Measurements from ENCODE around the gene DEFB123.

The DEFB123 gene

GRCh38 chr20:31474097-31474436 is 33.6 kb downstream of the DEFB123 start:
- no peak for DNase-seq (ENCODE audit: low read depth)

GRCh38 chr20:31474758-31475427 is 34.5 kb downstream of the DEFB123 start, which contains the start of the genes DEFB124 and REM1:
DEFB124 (minus strand) TSS chr20:31475127; CDS start chr20:31473013, 2,114 bp downstream.
REM1 (plus strand) TSS chr20:31475288; CDS start chr20:31476446, 1,158 bp downstream.
- no peak for DNase-seq (ENCODE audit: low read depth)

GRCh38 chr20:31475472-31476293 is 35.3 kb downstream of the DEFB123 start:
- DNase-seq (ENCODE audit: low read depth) = no peak

GRCh38 chr20:31476294-31476585 is 35.8 kb downstream of the DEFB123 start:
- no peak for DNase-seq (ENCODE audit: low read depth)

GRCh38 chr20:31476643-31477215 is 36.3 kb downstream of the DEFB123 start:
- DNase-seq (ENCODE audit: low read depth) = no peak

GRCh38 chr20:31484001-31484400 is 43.6 kb downstream of the DEFB123 start:
- DNase-seq (ENCODE audit: low read depth) = no peak

- no peak for DNase-seq (ENCODE audit: low read depth)
Observed at GRCh38 chr20:31485450-31486339, 45.3 kb downstream of the DEFB123 start.

- no peak for DNase-seq (ENCODE audit: low read depth)
Observed at GRCh38 chr20:31488115-31488514, 47.7 kb downstream of the DEFB123 start.

GRCh38 chr20:31489152-31489551 is 48.7 kb downstream of the DEFB123 start:
- no peak for DNase-seq (ENCODE audit: low read depth)

- DNase-seq (ENCODE audit: low read depth) = no peak
Observed at GRCh38 chr20:31490752-31491151, 50.3 kb downstream of the DEFB123 start.

GRCh38 chr20:31494131-31494530 is 53.7 kb downstream of the DEFB123 start:
- DNase-seq (ENCODE audit: low read depth) = no peak

- no peak for DNase-seq (ENCODE audit: low read depth)
Observed at GRCh38 chr20:31496761-31497295, 56.4 kb downstream of the DEFB123 start.

GRCh38 chr20:31497838-31498540 is 57.6 kb downstream of the DEFB123 start:
- DNase-seq (ENCODE audit: low read depth) = no peak
